ENCODE results near the gene UBA52.
A peak's percentile ranks its signal among the peaks of the same experiment; 100 is the strongest.
"Not testable (repeated sequence)": the region's sequence is repeated elsewhere in the genome, so short reads cannot be mapped to it uniquely, and the experiment has no call there.

The UBA52 gene

GRCh38 chr19:18557411-18558201 is 14.1 kb upstream of the UBA52 start, which contains the start of gene KXD1:
Gene KXD1 (plus strand): TSS chr19:18557870. CDS start chr19:18562057, 4,187 bp downstream.
- peak; percentile 99 for DNase-seq (ENCODE audit: low read depth)

- DNase-seq (ENCODE audit: low read depth): no peak
Measured at GRCh38 chr19:18558202-18558555, 13.5 kb upstream of the UBA52 start.

GRCh38 chr19:18558604-18559003 is 13.1 kb upstream of the UBA52 start:
- no peak for DNase-seq (ENCODE audit: low read depth)

GRCh38 chr19:18559685-18560084 is 12.0 kb upstream of the UBA52 start:
- no peak for DNase-seq (ENCODE audit: low read depth)

- no peak for DNase-seq (ENCODE audit: low read depth)
Measured at GRCh38 chr19:18562086-18562485, 9.6 kb upstream of the UBA52 start.

- no peak for DNase-seq (ENCODE audit: low read depth)
Measured at GRCh38 chr19:18566953-18567352, 4.7 kb upstream of the UBA52 start.

GRCh38 chr19:18568367-18568766 is 3.3 kb upstream of the UBA52 start:
- DNase-seq (ENCODE audit: low read depth): no peak

GRCh38 chr19:18574691-18575291 is 3.1 kb downstream of the UBA52 start:
- no peak for DNase-seq (ENCODE audit: low read depth)

- no peak for DNase-seq (ENCODE audit: low read depth)
Measured at GRCh38 chr19:18576383-18576782, 4.7 kb downstream of the UBA52 start.

- DNase-seq (ENCODE audit: low read depth): no peak
Measured at GRCh38 chr19:18577365-18577914, 5.8 kb downstream of the UBA52 start.

GRCh38 chr19:18580311-18580710 is 8.7 kb downstream of the UBA52 start:
- DNase-seq (ENCODE audit: low read depth): no peak

GRCh38 chr19:18586306-18586705 is 14.6 kb downstream of the UBA52 start:
- DNase-seq (ENCODE audit: low read depth): no peak

- DNase-seq (ENCODE audit: low read depth): no peak
Measured at GRCh38 chr19:18587561-18587960, 15.9 kb downstream of the UBA52 start.

- no peak for DNase-seq (ENCODE audit: low read depth)
Measured at GRCh38 chr19:18587962-18588610, 16.4 kb downstream of the UBA52 start.

GRCh38 chr19:18588611-18589379 is 17.1 kb downstream of the UBA52 start, which contains the start of gene REX1BD:
Gene REX1BD (plus strand): TSS chr19:18588798. CDS start chr19:18588802, 4 bp downstream.
- DNase-seq (ENCODE audit: low read depth): peak; percentile 80

- peak; percentile 65 for DNase-seq (ENCODE audit: low read depth)
Measured at GRCh38 chr19:18589380-18590272, 18.0 kb downstream of the UBA52 start.

- DNase-seq (ENCODE audit: low read depth): peak; percentile 89
Measured at GRCh38 chr19:18590273-18591272, 18.9 kb downstream of the UBA52 start.

- DNase-seq (ENCODE audit: low read depth): peak; percentile 96
Measured at GRCh38 chr19:18591735-18592385, 20.2 kb downstream of the UBA52 start.

GRCh38 chr19:18592732-18593131 is 21.1 kb downstream of the UBA52 start:
- DNase-seq (ENCODE audit: low read depth): not testable (repeated sequence)

Data from fibroblast of gingiva (primary cell).